ENCODE data around the gene CKAP2L. TPM values are rescaled to one million over a fixed set of nuclear protein-coding genes. Genes with fewer than 3 reads are reported as not detected.

Gene CKAP2L
- total RNA-seq, 2 donors from 2014 or later: 22.5 to 55.6 TPM

DNA sequence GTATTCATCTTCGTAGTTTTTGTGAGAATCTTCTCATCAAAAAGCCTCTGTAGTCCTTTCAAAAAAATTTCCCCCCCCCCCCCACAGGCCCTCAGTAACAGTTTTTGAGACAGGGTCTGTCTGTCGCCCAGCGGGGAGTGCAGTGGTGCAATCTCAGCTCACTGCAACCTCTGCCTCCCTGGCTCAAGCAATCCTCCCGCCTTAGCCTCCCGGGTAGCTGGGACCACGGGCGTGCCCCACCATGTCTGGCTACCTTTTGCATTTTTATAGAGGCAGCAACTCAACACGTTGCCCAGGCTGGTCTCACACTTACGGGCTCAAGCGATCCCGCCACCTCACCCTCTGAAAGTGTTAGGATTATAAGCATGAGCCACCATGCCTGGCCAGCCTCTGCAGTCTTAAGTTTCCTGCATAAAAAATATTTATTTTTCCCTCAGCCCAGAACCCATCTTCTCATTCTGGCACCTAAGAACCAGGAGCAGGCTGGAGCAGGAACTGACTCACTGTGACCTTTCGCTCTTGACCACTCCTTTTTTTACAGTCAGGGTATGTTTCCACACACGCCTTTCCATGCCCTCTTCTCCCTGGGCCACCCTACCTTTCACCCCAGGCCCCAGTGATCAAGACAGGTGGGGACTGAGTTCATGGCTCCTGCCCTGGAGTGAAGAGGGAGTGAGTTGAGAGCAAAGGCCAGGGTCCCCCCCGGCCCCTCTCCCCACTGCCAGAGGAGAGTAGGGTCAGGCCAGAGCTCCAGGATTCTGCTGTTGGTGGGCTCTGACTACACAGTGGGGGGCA lies 76.1 kb downstream of the CKAP2L start:
- Mint-ChIP-seq H3K27ac (no peak overlapping the region), H3K36me3 (no peaks in the 10 kb centered on the region), H3K9me3 (no peaks in the 10 kb centered on the region)
- ATAC-seq (no peak), DNase-seq (ENCODE audit: low spot score in 2 of 2) (no peak)

DNA sequence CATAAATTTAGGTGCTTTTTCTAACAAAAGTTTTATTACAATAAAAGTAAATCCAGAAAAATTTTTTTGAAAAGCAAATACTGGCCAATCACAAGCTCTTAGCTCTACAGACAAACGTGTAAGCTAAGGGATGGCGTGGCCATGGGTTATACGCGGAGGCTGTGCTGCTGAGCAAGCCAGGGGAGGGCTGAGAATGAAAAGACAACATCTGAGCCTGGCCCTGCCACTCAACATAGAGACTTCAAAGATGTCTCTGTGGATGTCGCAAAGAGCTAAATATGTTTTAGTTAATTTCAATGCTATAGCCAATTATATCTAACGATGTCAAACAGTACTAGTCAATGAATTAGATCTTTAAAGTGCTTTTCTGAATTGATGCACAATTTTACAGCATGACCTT lies 76.9 kb downstream of the CKAP2L start:
- ATAC-seq (no peak), DNase-seq (ENCODE audit: low spot score in 2 of 2) (no peak)
- Mint-ChIP-seq H3K9me3 (no peaks in the 10 kb centered on the region), H3K36me3 (no peaks in the 10 kb centered on the region), H3K27ac (no peak overlapping the region)

Other genes with a start within 250 kb of the CKAP2L start
- 10 to 100 TPM; 30.0 to 50.9 TPM for gene POLR1B, start 222.1 kb downstream of the CKAP2L start, total RNA-seq
- gene CHCHD5, start 180.0 kb downstream of the CKAP2L start, total RNA-seq: 10 to 100 TPM; 38.4 to 46.2 TPM
- 100 to 1,000 TPM in 1 of 2 donors, 10 to 100 TPM in 1; 70.8 to 149 TPM for gene SLC20A1, start 118.7 kb downstream of the CKAP2L start, total RNA-seq
- gene NT5DC4, start 43.6 kb downstream of the CKAP2L start, total RNA-seq: not detected
- 1 to 10 TPM in 1 of 2 donors, under 1 TPM in 1; 0.49 to 2.0 TPM for gene IL1A, start 19.9 kb upstream of the CKAP2L start, total RNA-seq
- gene IL1B, start 72.2 kb upstream of the CKAP2L start, total RNA-seq: under 1 TPM in 1 of 2 donors, not detected in 1; 0.25 TPM
- gene IL37, start 146.6 kb upstream of the CKAP2L start, total RNA-seq: under 1 TPM in 1 of 2 donors, not detected in 1; 0.32 TPM
- not detected for gene IL36G, start 213.4 kb upstream of the CKAP2L start, total RNA-seq
- gene IL36A, start 240.8 kb upstream of the CKAP2L start, total RNA-seq: not detected

All from activated naive CD4-positive, alpha-beta T cell treated with anti-CD3 and anti-CD28 coated beads, Interleukin-2, amount 50 U/mL, for 72 hours (primary cell).